Upper lobe of left lung (tissue), 4 donors: ENCODE data around the gene SYT15B.
"Not testable (repeated sequence)": the region's sequence is repeated elsewhere in the genome, so short reads cannot be mapped to it uniquely, and the experiment has no call there.

Experiments
- EP300 ChIP-seq, 4 donors: sonication (generic); formaldehyde crosslinking; IDR thresholded peaks; one replicate each; pipeline ENCODE4 v1.5.1; 2017; ENCODE audit warnings: antibody characterized with exemption in 4 of 4, control low read depth in 2 of 4
- POLR2A ChIP-seq, 4 donors: fragments of 450-650 bp; IDR thresholded peaks; one replicate each; pipeline ENCODE4 v1.5.1; 2016 to 2017; ENCODE audit warnings: antibody characterized with exemption in 4 of 4, mild to moderate bottlenecking in 2 of 4
- POLR2AphosphoS5 ChIP-seq, 2 donors: sonication (generic); formaldehyde crosslinking; IDR thresholded peaks; one replicate each; pipeline ENCODE4 v1.5.1; 2017; ENCODE audit warnings: antibody characterized with exemption in 2 of 2
- TF ChIP-seq, protein P1 (sequence below), 6 experiments: fragments of 450-650 bp in 4 of 6; fragments of 200-600 bp in 2 of 6; sonication (generic) in 2 of 6; IDR thresholded peaks; one replicate each; pipeline ENCODE4 v1.5.1; 2016 to 2019; ENCODE audit warnings: antibody characterized with exemption in 6 of 6

DNA sequence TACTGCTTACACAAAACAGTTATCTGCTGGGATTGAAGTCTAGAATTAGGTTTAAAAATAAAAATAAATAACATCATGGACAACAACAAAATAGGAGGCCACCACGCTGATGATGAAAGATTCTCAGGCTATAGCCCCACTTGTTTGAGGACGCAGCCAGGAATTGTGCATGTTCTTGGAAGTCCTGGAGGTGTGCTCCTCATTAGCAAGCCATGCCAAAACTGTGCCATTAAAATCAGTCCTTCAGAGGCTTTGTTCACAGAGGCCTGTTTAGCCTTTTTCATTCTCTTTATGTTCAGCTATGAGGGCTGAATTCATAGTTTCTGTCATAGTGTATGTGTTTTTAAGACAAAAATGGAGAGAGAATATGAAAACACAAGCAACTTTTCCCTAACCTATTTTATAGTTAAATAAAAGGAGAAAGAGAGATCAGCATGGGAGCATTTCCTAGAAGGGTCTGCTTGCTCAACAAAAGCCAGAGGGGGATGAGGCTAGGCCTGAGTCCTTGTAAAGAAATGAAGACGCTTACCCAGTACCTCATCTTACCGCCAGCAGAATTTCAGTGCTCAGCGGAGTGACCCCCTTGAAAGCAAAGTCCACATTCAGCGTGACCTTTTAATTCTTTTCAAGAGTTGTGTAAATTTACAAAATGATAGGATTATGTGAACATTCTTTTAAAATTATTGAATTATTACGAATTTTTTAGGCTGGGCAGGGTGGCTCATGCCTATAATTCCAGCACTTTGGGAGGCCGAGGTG lies 46.2 kb downstream of the SYT15B start:
- TF ChIP-seq, protein P1, sequence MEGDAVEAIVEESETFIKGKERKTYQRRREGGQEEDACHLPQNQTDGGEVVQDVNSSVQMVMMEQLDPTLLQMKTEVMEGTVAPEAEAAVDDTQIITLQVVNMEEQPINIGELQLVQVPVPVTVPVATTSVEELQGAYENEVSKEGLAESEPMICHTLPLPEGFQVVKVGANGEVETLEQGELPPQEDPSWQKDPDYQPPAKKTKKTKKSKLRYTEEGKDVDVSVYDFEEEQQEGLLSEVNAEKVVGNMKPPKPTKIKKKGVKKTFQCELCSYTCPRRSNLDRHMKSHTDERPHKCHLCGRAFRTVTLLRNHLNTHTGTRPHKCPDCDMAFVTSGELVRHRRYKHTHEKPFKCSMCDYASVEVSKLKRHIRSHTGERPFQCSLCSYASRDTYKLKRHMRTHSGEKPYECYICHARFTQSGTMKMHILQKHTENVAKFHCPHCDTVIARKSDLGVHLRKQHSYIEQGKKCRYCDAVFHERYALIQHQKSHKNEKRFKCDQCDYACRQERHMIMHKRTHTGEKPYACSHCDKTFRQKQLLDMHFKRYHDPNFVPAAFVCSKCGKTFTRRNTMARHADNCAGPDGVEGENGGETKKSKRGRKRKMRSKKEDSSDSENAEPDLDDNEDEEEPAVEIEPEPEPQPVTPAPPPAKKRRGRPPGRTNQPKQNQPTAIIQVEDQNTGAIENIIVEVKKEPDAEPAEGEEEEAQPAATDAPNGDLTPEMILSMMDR (IDR thresholded peaks at IDR 0.05) = not testable (repeated sequence)
- not testable (repeated sequence) for TF ChIP-seq POLR2AphosphoS5, POLR2A, EP300 (IDR thresholded peaks at IDR 0.05)
